ENCODE data around the gene NR2F1. TPM values are rescaled to one million over a fixed set of nuclear protein-coding genes. Genes with fewer than 3 reads are reported as not detected.
A peak's percentile ranks its signal among the peaks of the same experiment; 100 is the strongest.

Gene NR2F1
- polyA plus RNA-seq, 3 donors: 199 to 295 (median 248) TPM

DNA sequence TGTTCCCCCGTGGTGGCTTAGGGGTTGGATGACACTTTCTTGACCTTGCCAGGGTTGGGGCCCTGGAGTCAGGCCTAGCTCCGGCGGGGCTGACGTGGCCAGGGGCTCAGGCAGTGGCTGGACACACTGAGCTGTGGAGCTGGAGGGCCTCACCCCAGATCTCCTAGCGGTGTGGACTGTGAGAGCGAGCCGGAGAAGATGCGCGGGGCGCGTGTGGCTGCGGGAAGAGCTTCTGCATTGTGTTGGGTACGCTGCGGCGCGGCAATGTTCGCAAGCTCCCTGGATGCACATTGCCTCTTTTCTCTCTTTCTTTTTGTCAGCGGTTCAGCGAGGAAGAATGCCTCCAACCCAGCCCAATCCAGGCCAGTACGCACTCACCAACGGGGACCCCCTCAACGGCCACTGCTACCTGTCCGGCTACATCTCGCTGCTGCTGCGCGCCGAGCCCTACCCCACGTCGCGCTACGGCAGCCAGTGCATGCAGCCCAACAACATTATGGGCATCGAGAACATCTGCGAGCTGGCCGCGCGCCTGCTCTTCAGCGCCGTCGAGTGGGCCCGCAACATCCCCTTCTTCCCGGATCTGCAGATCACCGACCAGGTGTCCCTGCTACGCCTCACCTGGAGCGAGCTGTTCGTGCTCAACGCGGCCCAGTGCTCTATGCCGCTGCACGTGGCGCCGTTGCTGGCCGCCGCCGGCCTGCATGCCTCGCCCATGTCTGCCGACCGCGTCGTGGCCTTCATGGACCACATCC, 4.8 kb downstream of the NR2F1 start:
- no peak for DNase-seq

DNA sequence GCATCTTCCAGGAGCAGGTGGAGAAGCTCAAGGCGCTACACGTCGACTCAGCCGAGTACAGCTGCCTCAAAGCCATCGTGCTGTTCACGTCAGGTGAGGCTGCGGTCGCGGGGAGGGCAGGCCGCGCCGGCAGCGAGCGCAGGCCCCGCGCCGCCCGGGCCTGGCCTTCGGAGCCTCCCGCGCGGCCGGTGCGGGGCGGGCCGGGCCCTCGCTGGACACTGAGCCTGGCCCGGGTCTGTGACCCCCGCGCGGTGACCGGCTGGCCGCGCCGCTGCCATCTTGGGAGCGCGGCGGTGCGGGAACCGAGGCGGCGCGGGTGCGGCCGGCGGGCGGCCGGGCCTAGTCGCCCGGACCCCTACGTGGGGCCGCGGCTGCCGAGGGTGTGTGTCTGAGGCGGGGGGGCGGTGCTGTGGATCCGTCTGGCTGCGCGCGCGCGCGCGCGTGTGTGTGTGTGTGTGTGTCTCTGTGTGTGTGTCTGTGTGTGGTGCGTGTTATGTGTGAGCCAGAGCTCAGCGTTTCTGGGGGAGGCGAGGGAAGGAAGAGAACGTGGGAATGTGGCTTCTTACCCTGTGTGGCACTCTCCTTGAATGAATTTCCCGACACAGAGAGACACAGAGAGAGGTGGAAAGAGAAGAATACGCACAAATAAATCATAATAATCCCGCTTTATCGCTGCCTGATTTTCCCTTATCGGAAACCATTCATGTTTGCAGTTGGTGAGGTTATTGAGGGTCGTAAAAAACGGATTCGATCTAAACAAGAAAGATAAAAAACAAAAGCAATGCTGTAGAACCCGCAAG, 5.5 kb downstream of the NR2F1 start:
- no peak for DNase-seq

DNA sequence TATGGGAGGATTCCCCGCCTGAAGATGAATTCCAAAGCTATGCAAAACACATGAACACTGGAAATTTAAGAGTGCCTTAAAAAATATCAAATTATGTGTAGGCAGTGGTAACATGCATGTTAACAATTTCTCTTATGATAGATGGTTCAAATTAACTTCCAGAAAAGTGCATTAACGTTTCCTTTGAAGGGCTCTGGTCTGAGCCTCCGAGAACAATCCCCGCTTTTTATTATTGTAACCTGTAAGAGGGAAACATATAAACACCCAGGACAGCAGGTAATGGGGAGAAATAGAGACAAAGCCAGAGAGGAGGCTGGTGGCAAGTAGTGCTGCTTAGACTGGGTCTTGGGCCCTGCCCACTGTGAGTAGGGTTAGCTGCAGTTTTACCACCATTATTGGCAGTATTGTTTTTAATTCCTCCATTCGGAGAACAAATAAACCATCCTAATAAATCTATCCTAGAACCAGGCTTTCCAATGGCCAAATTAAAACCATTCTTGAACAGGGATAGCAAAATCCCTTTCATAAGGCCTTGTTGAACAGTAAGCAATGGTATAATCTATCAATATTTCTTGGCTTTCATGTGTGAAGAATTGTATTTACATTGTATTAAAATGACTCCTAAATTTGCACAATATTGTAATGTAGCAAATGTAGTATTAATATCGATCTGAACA, 6.3 kb downstream of the NR2F1 start:
- DNase-seq: no peak

DNA sequence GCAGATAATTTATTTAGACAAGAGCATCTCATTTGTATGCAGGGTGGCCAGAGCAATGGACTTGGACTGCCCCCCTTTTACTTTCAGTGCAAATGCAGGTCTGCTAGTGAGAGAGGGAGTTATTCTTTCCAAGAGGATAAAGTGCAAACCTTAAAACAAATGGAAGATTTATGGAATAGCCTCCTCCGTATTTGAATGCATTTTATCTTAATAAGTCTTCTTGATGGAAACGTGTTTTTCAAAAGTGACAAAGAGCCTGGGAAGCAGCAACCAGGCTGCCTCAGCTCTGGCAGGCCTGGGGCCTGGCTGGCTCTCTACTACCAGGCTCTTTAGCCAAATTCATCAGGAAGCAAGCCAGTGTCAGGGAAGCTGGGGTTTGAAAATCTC, 6.8 kb downstream of the NR2F1 start:
- DNase-seq: no peak

DNA sequence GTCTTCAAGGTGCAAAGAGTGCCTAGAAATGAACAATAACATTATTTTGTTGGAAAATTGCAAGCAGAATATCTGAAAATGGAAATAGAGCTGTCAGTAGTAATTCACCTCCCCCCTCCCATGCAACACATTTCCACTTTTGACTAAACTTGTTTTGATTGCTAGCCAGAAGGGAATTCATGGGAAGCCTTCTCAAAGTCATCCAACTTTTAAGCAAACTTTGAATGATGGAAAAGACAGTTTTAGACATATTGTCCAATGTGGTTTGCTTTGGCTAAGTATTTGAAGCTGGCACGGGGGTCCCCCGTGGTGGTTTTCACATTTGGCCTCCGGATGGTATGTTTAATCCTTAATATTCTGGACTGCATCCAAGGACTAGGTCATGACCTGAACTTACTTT, 7.5 kb downstream of the NR2F1 start:
- no peak for DNase-seq

DNA sequence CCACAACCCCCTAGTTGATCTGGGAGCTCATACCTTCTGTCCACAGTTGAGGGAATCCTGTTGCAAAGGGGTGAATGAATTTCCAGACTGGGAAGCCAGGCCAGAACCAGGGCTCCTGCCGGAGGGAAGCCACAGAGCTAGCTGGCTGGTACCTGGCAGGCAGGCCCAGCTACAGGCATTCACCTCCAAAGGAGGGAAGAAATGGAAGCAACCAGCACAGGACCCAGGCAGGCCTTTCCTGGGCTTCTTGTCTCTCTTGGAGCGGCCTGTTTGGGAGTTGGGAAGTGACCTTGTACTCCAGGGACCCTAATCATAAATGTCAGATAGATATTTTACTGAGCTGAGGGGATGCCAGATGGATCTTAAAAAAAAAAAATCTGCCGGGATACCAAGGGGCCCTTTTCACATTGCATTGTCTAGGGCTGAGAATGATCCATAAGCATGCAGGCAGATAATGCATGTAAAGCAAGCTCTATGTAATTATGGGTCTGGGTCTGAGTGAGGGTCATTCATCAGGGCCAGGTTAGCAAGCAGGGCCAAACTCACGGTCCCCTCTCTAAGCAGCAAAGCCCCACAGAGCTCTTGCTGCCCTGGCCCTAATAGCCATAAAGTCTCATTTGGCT, 8.4 kb downstream of the NR2F1 start:
- DNase-seq: no peak

DNA sequence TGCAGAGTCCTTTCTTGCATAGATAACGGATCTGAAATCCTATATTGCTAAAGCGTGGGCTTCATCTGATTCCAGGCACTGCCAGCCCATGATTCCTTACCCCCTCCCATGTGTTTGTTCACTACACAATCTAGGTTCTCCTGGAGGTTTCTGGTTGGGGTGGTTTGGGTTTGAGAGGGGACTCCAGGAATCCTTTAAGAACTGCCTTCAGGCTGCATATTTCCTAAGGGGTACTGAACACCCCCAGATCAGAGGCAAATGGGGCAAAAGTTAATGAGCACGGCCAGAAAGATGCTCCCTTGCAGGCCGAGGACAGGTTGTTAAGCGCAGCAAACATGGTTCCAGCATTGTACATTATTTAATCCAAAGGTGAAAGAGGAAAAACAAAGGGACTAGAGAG, 9.9 kb downstream of the NR2F1 start:
- no peak for DNase-seq

DNA sequence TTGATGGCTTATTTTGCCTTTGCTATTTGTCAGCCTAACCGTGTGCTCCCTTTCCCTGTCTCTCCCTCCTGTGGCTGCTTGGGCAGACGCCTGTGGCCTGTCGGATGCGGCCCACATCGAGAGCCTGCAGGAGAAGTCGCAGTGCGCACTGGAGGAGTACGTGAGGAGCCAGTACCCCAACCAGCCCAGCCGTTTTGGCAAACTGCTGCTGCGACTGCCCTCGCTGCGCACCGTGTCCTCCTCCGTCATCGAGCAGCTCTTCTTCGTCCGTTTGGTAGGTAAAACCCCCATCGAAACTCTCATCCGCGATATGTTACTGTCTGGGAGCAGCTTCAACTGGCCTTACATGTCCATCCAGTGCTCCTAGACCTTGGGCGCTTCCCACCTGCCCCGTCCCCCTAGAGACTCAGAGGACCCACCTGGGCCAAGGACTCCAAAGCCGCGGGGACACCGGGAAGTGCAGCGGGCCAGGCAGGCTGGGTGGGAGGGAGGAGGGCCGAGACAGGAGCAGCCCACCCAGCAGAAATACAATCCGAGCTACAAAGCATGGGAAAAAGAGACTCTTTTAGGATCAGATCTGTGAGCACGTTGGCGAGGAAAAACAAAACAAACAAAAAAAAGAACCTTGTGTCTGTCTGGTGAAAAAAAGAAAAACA, 10.6 kb downstream of the NR2F1 start:
- DNase-seq: no peak

DNA sequence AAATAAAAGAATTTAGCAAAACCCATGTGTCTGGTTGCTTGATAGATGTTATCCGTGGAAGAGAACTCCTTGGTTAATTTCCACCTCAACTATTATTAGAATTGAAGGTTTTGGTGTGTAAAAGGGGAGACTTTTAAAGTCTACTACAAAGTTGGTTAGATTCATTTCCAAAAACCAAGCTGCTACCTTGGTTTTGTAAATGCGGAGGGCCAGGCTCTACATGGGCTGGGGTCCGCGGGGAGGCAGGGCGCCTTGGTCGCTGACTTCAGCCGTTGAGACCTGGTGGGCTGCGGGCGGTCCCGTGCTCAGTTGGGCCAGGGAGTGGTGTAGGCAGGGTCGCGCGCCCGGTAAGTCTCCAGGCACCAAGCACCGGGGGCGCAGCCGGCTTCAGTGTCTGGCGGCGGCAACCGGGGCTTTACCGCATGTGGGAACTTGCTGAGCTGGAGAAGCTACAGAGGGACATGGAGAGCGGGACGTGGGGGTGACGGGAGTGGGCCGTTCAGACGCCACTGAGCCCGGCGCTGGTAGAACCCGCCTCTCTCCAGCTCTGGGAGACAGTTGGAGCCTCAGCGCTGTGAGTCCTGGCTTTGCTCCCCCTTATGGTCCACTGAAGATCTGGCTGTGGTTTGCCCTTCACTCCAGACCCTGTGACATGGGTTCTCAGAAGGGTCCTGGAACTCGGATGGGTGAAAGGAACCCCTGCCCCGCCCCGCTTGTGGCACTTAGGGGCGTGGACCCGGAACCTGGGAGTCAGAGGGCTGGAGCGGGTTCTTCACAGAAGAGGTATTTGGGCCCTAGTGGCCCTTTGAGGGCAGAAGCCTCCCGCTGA, 11.8 kb downstream of the NR2F1 start:
- peak; percentile 1 for DNase-seq

DNA sequence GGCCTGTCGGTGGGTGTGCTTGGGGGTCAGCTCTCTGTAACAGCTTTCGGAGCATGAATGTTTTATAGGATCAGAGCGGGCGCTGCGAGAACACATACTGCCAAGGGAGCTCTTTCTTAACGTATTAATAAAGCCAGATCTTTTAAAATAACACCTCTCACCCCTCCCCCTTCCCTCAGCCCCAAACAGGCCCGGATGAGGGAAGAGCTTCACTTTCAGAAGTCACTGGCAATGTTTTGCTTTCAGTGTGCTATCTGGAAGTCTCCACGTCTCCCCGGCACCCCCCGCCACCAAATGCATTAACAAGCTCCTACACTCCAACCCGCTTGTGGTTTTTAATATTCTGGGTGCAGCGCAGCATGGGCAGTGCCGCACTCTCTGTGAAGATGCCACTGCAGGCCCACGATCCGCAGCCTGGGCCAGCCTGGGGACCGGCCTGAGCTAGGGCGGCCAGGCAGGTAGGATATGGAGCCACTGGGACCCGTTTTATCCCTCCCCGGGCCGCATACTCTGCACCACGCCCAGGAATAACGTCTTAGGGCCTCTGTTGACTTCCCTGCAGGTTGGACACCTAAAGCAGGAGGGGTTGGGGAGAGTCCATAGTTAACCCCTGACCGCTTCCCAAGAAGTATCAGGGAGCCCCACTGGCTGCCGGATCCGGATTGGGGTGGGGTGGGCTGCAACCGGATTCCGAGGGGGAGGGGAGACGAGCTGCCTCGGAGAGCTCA, 12.6 kb downstream of the NR2F1 start:
- no peak for DNase-seq

DNA sequence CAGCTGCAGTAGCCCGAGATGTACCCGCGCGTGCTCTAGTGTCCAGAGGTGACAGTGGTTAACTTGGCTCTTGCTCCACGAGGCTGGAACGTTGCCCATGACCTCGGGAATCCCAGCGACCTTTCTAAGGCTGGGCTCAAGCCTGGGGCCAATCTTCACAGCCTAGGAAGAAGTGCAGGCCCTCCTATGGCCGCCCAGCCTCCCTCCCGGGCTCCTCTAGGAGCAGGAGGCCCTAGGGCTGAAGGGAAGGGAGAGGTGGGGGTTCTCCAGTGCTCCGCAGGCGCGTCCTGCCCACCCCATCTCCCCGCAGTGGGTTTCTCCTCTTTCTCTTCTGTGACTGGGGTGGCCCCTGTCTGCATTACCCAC, 13.3 kb downstream of the NR2F1 start:
- no peak for DNase-seq

DNA sequence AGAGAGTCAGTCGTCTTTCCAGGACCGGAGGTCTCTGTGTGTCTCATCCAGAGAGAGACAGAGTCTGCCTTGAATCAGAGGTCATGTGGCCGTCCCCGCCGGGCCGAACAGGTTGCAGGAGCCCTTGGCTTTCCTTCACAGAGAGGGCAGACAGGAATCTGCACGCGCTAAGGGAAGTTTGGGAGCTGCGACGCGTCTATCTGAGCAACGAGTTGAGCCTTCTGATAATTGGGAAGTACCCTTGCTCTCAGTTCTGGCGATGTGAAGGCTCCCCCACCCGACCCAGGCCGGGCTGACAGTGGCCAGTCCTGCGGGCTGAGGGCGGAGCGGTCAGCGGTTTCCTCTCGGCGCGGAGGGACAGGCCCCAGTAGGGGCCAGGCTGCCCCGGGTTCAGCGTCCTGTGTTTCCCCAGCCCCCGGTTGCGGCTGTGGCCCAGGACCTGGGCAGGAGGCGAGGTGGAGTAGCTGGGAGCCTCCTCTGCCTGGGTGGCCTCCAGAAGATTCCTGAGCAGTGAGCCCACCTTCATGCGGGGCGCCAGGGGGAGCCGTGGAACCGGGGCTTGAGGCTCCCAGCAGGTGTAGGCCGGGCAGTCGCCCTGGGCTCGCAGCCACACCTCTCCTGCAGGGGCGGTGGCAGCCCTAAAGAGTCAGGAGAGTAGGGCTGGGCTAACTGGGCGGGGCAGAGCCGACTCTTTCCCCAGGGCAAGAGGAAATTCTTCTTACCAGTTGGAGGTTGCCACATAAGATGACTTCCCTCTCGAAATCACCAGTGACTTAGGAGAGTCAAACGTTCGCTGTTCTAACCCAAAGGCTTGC, 13.9 kb downstream of the NR2F1 start:
- no peak for DNase-seq

DNA sequence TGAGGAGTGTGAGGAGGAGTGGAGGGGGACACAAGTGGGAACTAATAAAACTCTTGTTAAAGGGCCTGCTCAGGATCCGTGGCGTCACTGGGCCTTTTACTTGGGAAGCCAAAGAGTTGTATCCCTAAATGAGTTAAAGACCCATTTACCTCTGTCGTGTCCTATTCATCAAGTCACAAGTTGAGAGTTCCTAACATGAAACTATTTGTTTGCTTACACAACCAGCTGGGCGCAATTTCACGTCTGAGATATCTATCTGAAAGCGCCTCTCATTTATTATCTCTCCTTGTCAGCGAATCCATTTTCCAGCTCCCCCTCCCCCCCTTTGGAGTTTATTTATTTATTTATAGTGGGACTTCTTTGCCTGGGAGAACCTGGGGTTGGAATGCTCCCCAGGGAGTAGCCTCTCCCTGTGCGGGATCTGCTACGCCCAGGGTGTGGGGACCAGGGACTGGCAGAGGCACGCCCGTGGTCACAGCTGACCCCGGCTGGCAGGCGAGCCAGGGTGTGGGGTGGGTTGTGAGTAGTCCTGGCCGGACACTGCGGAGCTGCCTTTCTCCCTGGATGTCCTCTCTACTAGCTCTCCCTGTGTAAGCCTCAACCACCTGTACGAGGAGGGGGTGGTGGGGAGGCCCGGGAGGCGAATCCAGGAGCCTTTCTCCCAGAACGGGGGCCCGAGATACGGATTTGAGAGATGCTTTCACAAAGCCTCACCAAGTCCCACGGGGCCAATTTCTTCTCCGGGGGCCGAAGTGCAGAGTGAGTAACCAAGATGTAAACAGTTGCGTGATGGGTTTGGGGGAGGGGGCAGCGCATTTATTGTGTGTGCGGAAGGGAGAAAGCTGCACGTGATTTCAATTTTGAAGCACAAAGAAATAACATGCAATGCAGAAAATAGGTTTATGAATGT, 15.3 kb downstream of the NR2F1 start:
- no peak for DNase-seq

DNA sequence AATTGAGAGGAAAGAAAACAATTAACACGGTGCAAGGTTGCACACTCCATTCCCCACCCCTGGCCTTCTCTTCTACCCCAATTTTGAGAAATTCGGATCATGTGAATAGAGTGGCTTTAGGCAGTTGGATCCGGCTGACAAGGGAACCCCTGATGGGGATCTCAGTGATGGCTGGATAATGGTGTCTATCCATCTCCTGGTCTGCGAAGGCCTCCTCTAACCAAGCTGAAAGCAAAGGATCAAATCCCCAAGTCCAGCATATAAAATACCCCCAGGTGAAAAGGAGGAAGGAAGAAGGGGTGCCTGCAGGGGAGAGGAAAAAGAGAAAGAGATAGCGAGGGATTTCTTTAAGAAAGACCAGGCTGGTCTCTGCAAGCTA, 16.0 kb downstream of the NR2F1 start:
- DNase-seq: no peak

DNA sequence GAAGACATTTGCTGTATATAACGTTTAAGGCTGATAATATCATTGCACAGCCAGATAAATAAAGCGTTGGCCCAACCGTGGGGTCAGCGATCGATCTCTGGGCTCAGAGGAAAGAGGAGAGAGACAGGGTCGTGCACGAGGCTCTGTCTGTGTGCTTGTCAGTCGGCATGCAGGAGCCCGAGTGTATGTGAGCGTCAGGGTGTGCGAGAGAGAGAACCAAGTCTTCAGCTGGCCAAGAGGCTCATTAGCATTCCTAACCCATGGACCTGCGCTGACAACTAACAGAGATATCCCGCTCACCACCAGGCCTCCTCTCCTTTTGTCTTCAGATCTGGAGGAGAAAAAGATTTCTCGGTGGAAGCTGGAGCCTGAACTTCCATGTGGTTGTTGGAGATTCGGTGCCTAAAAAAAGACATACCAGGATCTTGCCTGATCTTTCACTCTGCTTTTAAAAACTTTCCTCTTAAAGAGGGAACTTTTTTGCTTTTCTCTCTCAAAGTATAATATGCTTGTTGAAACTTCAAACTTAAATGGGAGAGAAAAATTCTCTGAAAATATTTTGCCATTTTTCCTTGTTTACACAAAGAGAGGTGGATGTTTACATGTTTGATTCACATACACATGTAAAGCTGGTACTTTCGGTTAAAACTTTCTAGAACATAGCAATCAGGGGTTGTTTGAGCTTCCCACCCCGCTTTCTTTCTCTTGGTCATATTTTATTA, 16.5 kb downstream of the NR2F1 start:
- no peak for DNase-seq

DNA sequence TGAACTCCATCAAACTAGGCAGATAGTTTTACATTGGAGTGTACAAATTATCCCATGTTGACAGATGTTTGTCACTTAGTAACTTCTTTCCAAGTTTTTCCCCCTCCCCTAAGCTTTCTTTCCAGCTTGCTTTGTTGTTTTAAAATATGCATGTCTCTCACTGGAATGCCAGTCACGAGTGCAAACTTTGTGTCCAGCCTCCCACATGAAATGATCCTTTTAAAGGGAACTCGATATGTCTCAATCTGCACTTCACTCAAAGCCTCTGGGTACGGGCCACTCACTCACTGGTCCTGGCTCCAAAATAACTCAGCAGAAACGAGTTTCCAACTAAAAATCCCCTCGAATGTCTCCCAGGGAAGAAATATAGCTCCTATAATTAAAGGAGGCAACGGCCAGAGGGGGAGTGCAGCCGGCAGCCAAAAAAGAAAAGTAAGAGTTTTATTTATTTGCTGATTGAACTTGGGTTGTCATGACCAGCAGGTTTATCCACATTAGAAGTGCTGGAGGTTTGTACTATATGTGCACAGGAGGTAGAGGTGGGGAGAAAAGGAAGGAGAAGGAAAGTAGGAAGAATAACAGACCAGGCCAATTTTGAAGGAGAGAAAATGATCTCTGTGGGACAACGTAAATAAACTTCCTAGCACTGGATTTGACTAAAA, 17.5 kb downstream of the NR2F1 start:
- DNase-seq: peak; percentile 90

Data from renal pelvis (tissue), 4 donors.